NK-92 (cell line): ENCODE measurements around the gene RBBP8NL.

Source experiments
- DNase-seq: peaks from one replicate; lab custom pipeline; 2025; ENCODE audit not compliant: unreplicated experiment; lab: John Stamatoyannopoulos, UW

Gene RBBP8NL

DNA sequence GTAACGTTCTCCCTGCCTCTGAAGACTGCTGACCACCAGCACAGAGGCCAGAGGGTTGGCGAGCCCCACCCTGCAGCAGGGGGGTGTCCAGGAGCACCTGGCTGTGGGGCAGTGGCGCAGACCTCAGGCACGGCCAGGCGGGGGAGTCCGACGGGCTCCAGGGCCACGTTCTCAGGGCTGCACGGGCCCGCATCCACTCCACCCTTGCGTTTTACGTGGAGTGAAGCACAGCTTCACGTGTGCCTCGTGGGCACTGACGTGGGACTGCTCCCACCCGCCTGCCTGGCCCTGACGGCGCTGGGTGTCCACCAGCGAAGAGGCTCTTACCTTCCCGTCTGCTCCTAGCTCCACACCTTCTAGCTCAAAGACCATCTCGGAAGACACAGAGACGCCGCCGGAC is 33.5 kb downstream of the RBBP8NL start:
- DNase-seq, result no peak

- no peak for DNase-seq
Observed at GRCh38 chr20:62393335-62393665, 34.0 kb downstream of the RBBP8NL start.

DNA sequence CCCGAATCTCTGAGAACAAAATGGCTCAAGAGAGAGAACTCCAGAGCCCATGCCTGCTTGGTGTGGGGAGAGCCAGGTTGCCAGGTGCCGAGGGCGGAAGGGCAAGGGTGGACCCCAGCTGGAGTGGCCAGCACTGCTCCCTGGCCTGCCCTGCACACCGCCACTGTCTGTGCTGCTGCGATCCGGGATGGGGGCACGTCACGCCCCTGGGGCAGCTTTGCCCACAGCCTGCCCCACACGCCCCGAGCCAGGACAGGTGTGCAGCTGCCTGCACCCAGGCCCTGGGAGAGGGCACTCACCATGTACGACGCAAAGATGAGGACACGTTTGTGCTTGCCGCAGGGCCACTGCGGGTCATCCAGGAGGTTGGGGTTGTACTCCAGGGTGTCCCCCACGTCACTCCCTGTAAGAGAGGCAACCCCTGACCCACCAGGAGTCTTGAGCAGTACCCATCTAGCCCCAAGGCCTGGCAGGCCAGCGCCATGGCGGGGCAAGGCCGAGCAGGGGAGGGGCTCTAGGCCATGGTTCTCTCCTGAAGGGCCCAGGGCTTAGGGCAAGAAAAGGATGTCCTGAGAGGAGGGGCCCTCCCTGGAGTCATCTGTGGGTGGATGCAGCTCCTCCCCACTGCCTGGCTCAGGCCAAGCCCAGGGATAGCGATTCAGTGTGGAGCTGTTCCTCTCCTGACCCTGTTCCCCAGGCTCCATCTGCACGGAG is 34.6 kb downstream of the RBBP8NL start:
- no peak for DNase-seq

- DNase-seq, result no peak
Observed at GRCh38 chr20:62392077-62392418, 35.3 kb downstream of the RBBP8NL start.

GRCh38 chr20:62391165-62392076 is 35.9 kb downstream of the RBBP8NL start:
- DNase-seq, result no peak

GRCh38 chr20:62390317-62391164 is 36.8 kb downstream of the RBBP8NL start:
- DNase-seq, result no peak

DNA sequence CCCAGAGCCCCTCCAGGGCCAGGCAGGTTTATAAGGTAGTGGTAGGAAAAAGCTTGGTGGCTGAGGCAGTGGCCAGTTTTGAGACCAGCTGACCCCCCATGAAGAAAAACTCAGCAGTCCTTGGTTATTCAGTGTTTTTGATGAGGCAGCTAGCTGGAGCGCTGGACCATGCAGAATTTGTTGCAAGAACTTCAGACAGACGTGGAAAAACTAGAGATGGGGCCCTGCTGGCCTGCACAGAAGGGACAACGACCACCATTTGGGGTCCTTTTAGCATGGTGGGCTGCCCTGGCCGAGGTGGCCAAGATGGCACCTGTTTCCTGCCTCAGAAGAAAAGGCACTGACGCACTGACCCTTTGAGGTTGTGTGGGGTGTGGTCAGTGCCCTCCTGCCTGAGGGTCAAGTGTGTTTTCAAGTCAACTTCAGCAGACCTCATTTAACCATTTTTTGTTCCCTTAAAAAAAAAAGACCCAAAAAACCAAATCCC is 37.7 kb downstream of the RBBP8NL start:
- no peak for DNase-seq

- DNase-seq, result no peak
Observed at GRCh38 chr20:62388839-62389600, 38.3 kb downstream of the RBBP8NL start.

DNA sequence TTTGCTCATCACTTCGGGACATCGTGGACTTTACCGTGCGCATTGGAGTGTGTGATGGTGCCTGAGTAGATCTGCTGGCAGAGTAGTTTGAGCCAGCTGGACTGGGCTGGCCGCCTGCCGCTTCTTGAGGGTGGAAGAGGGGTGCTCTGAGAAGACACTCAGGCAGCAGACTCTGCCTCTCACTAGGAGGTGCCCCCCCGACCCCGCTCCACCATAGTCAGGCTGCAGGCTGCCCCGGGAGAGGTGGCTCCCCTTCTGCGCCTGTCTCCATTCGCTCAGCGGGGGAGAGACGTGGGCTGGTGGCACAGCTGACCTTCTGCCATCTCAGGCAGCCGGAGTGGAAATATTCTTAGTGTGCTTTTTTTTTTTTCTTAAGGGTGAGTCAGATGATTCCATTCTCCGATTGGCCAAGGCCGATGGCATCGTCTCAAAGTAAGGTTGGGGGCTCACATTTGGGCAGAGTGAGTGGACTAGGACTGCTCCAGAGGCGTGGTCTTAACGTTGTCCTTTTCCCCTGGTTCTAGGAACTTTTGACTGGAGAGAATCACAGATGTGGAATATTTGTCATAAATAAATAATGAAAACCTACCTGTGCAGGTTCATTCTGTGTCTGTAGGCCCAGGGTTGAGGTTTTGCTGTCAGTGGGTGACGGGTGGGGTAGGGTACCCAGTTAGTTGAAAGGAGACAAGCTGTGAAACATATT is 39.3 kb downstream of the RBBP8NL start:
- no peak for DNase-seq

DNA sequence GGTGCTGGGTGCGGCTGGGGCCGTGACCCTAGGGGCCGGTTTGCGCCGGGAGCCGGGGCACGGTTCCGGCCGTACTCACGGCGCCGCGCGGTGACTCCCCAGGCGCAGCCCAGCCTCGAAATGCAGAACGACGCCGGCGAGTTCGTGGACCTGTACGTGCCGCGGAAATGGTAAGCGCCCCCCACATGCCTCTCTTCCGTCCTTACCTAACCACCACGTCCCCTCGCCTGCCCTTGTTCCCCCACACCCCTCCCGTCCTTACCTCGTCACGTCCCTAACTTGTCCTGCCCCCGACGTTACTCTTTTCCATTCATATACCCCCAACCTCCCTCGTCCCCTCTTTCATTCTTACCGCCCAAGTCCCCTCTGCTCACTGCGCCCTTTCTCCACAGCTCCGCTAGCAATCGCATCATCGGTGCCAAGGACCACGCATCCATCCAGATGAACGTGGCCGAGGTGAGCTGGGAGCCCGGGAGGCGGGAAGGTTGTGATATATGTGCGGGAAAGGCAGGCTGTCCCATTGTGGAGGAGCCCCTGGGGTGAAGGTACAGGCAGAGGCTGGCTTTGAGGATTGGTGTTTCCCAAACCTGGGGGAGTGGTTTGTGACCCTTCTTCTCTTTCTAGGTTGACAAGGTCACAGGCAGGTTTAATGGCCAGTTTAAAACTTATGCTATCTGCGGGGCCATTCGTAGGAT is 40.0 kb downstream of the RBBP8NL start:
- no peak for DNase-seq

- DNase-seq, result peak; percentile 51
Observed at GRCh38 chr20:62386383-62387218, 40.7 kb downstream of the RBBP8NL start, which contains the start of gene RPS21. Gene RPS21 (plus strand): TSS chr20:62387103. CDS start chr20:62387339, 236 bp downstream.

DNA sequence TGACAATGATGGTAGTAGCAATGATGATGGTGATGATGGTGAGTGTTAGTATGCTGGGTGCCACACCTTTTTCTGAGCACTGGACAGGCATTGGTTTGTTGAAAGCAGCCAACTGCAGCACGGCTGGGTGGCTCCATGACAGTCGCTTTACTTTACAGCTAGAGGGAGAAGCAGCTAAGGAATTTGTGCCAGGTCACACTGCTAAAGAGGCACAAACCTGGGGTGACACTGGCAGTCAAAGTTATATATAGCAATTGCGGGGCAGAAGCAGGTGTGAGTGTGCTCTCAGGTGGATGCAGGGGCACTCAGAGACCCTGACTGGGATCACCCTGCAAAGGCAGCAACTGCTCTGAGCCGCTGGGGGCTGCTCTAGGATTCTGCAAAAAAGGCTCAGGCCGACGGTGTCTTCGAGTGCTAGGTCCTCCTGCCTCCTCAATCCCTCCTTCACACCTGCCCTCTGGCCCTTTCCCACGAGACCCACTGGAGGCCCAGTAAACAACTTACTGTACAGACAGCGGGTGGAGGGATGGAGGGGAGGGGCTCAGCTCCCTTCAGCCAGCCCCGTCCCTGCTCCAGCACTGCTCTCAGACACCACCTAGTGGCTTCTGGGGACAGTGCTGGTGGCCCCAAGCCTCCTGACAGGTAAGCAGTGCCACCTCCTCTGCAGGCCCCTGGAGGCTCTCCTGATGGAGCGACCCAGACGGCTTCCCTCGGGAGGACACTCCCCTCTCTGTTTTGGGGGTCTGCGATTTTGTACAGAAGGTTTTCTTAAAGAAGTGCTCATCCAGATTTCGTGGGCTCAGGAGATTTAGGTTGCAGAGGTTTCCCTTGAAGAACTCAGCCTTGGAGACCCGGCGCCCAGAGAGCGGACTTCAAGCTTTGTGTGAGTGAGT is 44.8 kb downstream of the RBBP8NL start:
- DNase-seq, result no peak

- no peak for DNase-seq
Observed at GRCh38 chr20:62381842-62382241, 45.5 kb downstream of the RBBP8NL start.

DNA sequence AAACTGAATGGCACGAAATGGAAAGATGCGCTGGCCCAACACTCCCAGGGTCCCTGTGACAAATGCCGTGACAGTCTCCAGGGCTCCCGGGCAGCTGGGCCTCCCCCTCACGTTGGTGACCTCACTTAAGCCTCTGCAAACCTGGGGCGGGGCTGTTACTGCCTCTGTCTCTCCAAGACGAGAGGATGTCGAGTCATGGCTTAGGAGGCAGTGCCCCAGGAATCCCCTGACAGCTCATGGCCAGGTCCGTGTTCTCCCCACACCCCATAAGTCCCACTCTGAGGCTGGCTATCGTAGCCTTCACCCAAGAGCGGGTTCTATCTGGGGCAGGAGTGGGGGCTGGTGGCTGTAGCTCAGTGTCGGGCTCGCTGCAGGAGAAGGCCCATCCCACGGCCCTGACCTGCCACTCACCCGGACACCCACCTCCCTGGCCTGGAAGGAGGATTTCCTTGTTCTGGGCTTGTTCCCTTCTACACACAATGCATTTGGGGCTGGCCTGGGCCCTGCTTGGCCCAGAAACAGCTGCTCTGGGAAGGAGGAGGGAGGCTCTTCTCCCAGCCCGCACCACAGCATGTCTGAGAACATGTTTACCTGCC is 46.0 kb downstream of the RBBP8NL start:
- DNase-seq, result no peak

- no peak for DNase-seq
Observed at GRCh38 chr20:62378215-62378614, 49.1 kb downstream of the RBBP8NL start.

GRCh38 chr20:62377615-62378178 is 49.6 kb downstream of the RBBP8NL start:
- DNase-seq, result no peak

DNA sequence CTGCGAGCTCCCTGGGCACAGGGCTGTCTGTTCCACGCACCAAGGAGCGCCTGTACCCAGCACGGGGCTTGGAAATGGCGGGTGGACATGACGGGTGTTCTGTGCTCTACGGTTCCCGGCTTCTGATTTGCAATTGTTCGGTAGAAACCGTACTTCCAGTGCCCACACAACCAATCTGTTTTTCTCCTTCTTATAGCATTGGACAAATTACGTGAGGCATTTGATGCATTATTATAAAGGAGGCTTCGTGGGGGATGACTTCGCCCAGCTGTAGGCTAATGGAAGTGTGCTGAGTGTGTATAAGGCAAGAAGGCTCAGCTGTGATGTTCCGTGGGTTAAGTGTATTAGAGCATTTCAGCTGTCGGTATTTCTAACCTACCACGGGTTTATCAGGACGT is 50.3 kb downstream of the RBBP8NL start:
- DNase-seq, result no peak
